Measurements from ENCODE around the gene CACFD1.

CACFD1 gene

GRCh38 chr9:133485531-133486260, 25.9 kb downstream of the CACFD1 start:
- no peak for FAIRE-seq

- no peak for FAIRE-seq
Measured at GRCh38 chr9:133487331-133487725, 27.6 kb downstream of the CACFD1 start.

- no peak for FAIRE-seq
Measured at GRCh38 chr9:133488686-133489252, 29.0 kb downstream of the CACFD1 start.

- no peak for FAIRE-seq
Measured at GRCh38 chr9:133489253-133490190, 29.7 kb downstream of the CACFD1 start.

GRCh38 chr9:133490201-133490681, 30.5 kb downstream of the CACFD1 start:
- no peak for FAIRE-seq

- FAIRE-seq, result no peak
Measured at GRCh38 chr9:133490865-133491655, 31.3 kb downstream of the CACFD1 start.

GRCh38 chr9:133491656-133491925, 31.8 kb downstream of the CACFD1 start:
- no peak for FAIRE-seq

GRCh38 chr9:133492061-133493021, 32.6 kb downstream of the CACFD1 start:
- FAIRE-seq, result no peak

- FAIRE-seq, result no peak
Measured at GRCh38 chr9:133493428-133493827, 33.6 kb downstream of the CACFD1 start.

- no peak for FAIRE-seq
Measured at GRCh38 chr9:133493845-133494540, 34.2 kb downstream of the CACFD1 start.

GRCh38 chr9:133494636-133495326, 35.0 kb downstream of the CACFD1 start:
- FAIRE-seq, result no peak

GRCh38 chr9:133495327-133496293, 35.8 kb downstream of the CACFD1 start:
- FAIRE-seq, result no peak

- FAIRE-seq, result no peak
Measured at GRCh38 chr9:133496861-133497842, 37.4 kb downstream of the CACFD1 start.

- FAIRE-seq, result no peak
Measured at GRCh38 chr9:133499132-133499891, 39.5 kb downstream of the CACFD1 start.

GRCh38 chr9:133499892-133500270, 40.1 kb downstream of the CACFD1 start:
- no peak for FAIRE-seq

- no peak for FAIRE-seq
Measured at GRCh38 chr9:133502112-133502511, 42.3 kb downstream of the CACFD1 start.
